GM12873 (cell line): ENCODE data around the gene IL17RE.

ENCODE experiments used
- TF ChIP-seq, protein P1 (sequence below): IDR thresholded peaks from 2 replicates; pipeline ENCODE4 v1.5.1; 2012; ENCODE audit warnings: low read depth, mild to moderate bottlenecking, moderate library complexity, low read length, control low read depth; ENCODE audit not compliant: insufficient read depth; ENCODE audit errors: missing control alignments

Gene IL17RE

DNA sequence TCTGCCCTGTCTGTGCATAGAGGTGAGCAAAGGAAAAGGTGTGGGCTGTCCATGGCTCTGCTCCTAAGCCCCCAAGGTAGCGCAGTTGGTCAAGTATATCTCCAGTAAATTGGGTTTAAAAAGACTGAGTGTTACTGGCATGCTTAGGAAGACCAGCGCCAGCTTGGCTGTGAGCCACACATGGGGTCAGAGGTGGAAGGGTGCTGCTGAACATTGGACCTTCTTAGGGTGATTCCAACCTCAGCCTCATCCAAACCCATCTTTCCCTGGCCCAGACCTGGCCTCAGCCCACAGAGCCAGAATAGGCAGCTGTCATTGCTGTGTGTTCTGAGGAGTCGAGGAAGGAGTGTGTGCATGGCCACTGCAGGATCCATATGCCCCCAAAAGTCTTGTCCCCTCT, 5.6 kb downstream of the IL17RE start:
- TF ChIP-seq, protein P1, sequence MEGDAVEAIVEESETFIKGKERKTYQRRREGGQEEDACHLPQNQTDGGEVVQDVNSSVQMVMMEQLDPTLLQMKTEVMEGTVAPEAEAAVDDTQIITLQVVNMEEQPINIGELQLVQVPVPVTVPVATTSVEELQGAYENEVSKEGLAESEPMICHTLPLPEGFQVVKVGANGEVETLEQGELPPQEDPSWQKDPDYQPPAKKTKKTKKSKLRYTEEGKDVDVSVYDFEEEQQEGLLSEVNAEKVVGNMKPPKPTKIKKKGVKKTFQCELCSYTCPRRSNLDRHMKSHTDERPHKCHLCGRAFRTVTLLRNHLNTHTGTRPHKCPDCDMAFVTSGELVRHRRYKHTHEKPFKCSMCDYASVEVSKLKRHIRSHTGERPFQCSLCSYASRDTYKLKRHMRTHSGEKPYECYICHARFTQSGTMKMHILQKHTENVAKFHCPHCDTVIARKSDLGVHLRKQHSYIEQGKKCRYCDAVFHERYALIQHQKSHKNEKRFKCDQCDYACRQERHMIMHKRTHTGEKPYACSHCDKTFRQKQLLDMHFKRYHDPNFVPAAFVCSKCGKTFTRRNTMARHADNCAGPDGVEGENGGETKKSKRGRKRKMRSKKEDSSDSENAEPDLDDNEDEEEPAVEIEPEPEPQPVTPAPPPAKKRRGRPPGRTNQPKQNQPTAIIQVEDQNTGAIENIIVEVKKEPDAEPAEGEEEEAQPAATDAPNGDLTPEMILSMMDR: no peak

DNA sequence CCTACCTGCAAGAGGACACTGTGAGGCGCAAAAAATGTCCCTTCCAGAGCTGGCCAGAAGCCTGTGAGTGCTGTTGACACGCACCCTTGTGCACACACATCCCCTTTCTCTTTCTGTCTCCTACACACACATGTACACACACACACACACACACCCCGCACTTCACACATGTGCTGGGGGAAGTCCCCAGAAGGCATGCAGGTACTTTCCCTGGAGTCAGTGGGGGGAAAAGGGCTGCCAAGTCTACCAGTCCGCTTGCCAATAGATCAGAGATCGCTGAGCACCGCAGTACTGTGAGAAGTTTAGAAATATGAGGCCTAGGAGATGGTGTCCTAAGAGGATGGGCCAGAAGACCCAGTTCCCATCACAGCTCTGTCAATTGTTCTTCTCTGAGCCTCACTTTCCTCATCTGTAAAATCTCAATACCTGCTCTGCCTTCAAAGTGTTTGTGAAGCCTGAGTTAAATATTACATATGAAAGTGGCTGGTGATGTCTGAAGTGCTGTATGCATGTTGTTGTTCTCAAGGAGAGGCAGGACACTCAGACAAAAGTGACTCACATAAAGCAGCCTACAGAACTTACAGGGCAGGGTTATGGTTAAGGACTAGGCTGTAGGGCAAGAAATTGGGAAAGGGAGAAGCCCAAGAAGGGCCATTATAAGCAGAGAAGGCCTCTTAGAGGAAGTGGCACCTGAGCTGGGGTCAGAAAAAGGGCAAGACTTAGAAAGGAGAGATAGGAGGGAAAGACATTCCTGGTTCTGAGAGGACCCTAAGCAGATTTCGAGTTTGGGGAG, 6.8 kb downstream of the IL17RE start:
- TF ChIP-seq, protein P1: no peak

DNA sequence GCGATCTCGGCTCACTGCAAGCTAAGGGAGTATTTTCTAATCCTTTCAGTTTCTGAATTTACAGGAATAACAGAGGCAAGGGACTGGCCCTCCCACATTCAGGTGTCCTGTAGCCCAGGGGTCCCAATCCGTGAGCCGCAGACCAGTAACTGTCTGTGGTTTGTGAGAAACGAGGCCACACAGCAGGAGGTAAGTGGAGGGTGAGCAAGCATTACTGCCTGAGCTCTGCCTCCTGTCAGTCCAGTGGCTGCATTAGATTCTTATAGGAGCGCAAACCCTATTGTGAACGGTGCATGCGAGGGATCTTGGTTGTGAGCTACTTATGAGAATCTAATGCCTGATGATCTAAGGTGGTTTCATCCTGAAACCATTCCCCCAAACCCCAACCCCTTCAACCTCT, 9.2 kb downstream of the IL17RE start:
- TF ChIP-seq, protein P1: no peak

DNA sequence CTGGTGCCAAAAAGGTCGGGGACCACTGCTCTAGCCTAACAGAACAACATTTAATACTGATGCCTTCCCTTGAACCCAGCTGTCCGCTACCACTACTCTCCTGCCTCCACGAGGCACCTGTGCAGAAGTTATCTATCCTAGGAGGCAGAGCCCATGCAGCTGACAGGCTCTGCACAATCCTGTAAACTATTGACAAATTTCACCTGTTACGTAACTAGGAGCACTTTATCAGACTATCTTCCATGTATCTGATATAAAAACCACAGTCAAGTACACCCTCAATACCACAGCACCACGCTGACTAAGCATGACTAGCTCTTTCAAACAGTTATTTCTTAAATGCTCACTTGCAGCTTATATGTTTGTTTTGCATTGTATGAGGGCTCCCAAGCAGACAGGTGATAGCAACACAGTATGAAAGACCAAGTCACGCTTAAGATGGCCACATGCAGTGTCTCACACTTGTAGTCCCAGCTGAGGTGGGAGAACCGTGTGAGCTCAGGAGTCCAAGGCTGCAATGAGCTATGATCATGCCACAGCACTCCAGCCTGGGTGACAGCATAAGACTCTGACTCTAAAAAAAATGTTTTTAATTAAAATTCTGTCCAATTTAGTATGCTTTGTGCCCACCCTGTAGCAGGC, 9.8 kb downstream of the IL17RE start:
- TF ChIP-seq, protein P1: no peak

DNA sequence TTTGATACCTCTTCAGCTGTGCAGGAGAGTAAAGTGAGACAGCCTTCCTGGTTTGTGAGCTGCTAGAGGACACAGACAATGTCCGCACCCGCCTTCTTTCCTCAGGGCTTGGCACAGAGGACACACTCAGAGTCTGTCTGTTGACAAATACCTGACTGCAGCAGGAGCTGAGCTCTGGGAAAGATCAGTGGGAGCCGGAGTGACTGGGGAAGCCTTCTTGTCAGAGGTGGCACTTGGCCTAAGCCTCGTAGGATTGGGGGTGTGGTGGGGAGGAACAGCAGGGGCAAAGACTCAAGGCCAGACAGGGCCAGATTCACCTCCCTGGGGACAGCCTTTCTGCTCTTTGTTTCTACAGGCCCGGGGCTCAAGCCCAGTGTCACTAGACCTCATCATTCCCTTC, 11.0 kb downstream of the IL17RE start:
- TF ChIP-seq, protein P1: no peak

DNA sequence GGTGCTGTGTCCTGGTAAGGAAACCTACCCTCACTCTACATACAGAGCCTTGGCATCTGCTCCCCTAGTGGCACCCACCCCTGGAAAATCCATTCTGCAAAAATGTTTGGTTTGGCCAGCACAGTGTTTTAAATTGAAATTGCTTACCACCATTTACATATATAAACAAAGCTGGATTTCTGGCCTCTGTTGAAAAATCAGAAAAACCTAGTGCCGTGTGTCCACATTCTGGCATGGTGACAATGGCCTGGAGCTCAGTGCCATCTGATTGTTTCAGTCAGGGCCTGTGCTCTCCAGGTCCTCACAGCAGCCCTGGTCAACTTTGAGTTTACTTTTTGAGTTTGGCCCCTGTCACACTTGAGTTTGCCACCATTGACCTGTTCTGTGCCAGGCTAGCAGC, 11.4 kb downstream of the IL17RE start:
- TF ChIP-seq, protein P1: no peak

DNA sequence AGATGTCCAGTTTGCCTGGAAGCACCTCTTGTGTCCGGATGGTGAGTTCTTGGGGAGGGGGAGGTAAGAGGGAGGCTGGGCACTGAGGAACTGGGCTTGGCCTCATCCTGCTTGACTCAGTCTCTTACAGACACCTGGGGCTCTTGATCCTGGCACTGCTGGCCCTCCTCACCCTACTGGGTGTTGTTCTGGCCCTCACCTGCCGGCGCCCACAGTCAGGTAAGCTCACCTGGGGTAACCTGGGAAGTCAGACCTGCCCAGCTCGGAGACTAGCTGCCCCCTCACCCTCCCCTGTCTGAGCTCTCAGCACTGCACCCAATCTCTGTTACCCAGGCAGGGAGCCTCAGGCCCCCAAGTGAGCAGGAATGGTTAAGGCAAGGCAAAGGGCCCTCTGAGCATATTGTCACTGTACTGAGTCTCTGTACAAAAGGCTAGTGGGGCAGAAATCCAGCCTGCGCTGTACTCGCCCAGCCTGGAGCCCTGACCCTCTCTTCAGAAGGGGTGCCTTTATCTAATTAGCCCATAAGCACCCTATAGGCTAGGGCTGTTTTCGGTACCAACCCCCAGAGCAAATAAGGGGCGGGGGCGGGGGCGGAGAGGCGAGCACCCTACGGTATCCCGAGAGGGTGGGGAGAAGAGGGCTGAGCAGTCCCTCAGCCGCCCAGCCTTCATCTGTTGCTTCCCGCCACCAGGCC, 12.1 kb downstream of the IL17RE start:
- TF ChIP-seq, protein P1: no peak
